Activated B cell treated with CpG ODN at 0.5 μM for 24 hours (primary cell): Measurements from ENCODE around the gene UBAP2L. TPM values are rescaled to one million over a fixed set of nuclear protein-coding genes. Genes with fewer than 3 reads are reported as not detected.

Experiments
- ATAC-seq: fragments of 200-7000 bp; cut with Tn5 transposase; one replicate; pipeline ENCODE4 v1.10.0; 2021; ENCODE audit warnings: low read depth, mild to moderate bottlenecking, moderate library complexity
- CTCF ChIA-PET: fragments of 350-600 bp; sonication (Branson Sonifier 250); formaldehyde crosslinking; loops from one replicate; lab custom pipeline; 2021; ENCODE audit warnings: antibody characterized with exemption; lab: Charles Lee
- POLR2A ChIA-PET: fragments of 350-600 bp; sonication (Branson Sonifier 250); formaldehyde crosslinking; loops from one replicate; lab custom pipeline; 2021; ENCODE audit warnings: antibody characterized with exemption; lab: Charles Lee
- DNase-seq: peaks from one replicate; pipeline ENCODE4 v3.0.0; 2022
- H3K27ac Mint-ChIP-seq: one replicate; pipeline ENCODE4 v1.8.0; 2020; ENCODE audit warnings: mixed read lengths
- H3K27me3 Mint-ChIP-seq: one replicate; pipeline ENCODE4 v1.8.0; 2021; ENCODE audit warnings: mixed read lengths
- H3K36me3 Mint-ChIP-seq: one replicate; pipeline ENCODE4 v1.8.0; 2021; ENCODE audit warnings: low read depth, mixed read lengths
- H3K4me1 Mint-ChIP-seq: one replicate; pipeline ENCODE4 v1.8.0; 2021; ENCODE audit warnings: mixed read lengths
- H3K4me3 Mint-ChIP-seq: one replicate; pipeline ENCODE4 v1.8.0; 2020; ENCODE audit warnings: mild to moderate bottlenecking, mixed read lengths
- H3K9me3 Mint-ChIP-seq: one replicate; pipeline ENCODE4 v1.8.0; 2020; ENCODE audit warnings: mixed read lengths
- intact Hi-C: fragments of 100-400 bp; cut with micrococcal nuclease; formaldehyde crosslinking; loops from one replicate; pipeline ENCODE4 v1.15.1; 2024
- total RNA-seq: library from RNA; stranded (reverse); gene quantifications from 2 replicates; pipeline ENCODE4 v1.2.3, GENCODE V29; 2022
- TF ChIP-seq, protein P1 (sequence below): fragments of 200-600 bp; IDR thresholded peaks from one replicate; pipeline ENCODE4 v1.8.0; 2022; ENCODE audit warnings: antibody characterized with exemption, mild to moderate bottlenecking

Gene UBAP2L
- total RNA-seq, 1 donor from 2014 or later, result 234 TPM

DNA sequence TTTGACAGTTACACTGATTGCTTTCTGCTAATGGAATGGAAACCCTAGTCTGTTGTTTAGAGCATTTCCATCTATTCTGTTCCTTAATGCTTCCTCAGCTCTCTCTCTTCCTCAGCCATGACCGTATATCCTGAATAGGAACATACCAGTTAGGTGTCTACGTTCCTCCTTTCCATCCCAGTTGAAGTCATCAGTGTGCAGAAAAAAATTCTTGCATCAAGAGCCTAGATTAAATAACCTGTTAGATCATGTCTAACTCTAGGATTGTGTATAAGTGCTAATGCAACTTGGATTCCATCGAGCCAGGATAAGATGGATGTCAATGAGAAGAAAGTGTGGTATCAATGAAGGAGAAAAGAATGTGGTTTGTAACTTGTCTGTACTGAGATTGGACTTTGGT, 18.7 kb downstream of the UBAP2L start:
- POLR2A ChIA-PET, result no interaction called here
- peaks cover 3% of the 10 kb centered on the region for H3K4me1 Mint-ChIP-seq
- no peaks in the 10 kb centered on the region for H3K9me3 Mint-ChIP-seq
- no peak for DNase-seq
- H3K27ac Mint-ChIP-seq, result no peak overlapping the region
- CTCF ChIA-PET, result no interaction called here
- H3K4me3 Mint-ChIP-seq, result no peak overlapping the region
- intact Hi-C loops, result no loop called here
- H3K36me3 Mint-ChIP-seq, result peaks cover 95% of the 10 kb centered on the region
- no peaks in the 10 kb centered on the region for H3K27me3 Mint-ChIP-seq
- TF ChIP-seq, protein P1, sequence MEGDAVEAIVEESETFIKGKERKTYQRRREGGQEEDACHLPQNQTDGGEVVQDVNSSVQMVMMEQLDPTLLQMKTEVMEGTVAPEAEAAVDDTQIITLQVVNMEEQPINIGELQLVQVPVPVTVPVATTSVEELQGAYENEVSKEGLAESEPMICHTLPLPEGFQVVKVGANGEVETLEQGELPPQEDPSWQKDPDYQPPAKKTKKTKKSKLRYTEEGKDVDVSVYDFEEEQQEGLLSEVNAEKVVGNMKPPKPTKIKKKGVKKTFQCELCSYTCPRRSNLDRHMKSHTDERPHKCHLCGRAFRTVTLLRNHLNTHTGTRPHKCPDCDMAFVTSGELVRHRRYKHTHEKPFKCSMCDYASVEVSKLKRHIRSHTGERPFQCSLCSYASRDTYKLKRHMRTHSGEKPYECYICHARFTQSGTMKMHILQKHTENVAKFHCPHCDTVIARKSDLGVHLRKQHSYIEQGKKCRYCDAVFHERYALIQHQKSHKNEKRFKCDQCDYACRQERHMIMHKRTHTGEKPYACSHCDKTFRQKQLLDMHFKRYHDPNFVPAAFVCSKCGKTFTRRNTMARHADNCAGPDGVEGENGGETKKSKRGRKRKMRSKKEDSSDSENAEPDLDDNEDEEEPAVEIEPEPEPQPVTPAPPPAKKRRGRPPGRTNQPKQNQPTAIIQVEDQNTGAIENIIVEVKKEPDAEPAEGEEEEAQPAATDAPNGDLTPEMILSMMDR, result no peak
- ATAC-seq, result no peak

DNA sequence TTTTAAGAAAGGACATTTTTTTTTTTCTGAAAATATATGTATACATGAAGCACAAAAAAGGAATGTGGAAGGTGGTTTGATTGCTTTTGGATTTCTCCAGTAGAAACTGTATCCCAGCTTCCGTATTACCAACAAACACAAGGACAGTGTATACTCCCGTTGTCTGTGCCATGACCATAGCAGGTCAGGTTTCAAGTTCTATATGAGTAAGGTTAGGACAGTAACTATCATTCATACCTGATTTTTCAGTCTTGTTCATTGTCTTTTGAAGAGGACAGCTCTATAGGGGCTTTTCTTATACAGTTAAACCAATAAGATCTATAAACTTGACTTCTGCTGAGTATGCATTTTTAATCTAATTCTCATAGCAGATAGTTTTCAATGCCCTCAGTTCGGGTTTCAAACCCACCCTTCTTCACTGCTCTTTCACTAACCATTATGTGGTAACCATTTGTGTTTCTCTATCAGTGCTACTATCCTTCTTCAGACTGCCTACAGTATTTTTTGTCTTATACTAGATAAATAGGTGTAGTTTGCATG, 19.6 kb downstream of the UBAP2L start:
- POLR2A ChIA-PET, result no interaction called here
- DNase-seq (no peak), ATAC-seq (no peak)
- intact Hi-C loops, result no loop called here
- no peak overlapping the region for H3K27ac Mint-ChIP-seq
- no peaks in the 10 kb centered on the region for H3K27me3 Mint-ChIP-seq
- TF ChIP-seq, protein P1, result no peak
- peaks cover 3% of the 10 kb centered on the region for H3K4me1 Mint-ChIP-seq
- peaks cover 94% of the 10 kb centered on the region for H3K36me3 Mint-ChIP-seq
- H3K4me3 Mint-ChIP-seq, result no peak overlapping the region
- no peaks in the 10 kb centered on the region for H3K9me3 Mint-ChIP-seq
- CTCF ChIA-PET, result no interaction called here

- ATAC-seq (no peak), DNase-seq (no peak)
- no peak overlapping the region for H3K4me3 Mint-ChIP-seq
- POLR2A ChIA-PET, result no interaction called here
- CTCF ChIA-PET, result no interaction called here
- peaks cover 92% of the 10 kb centered on the region for H3K36me3 Mint-ChIP-seq
- no peak overlapping the region for H3K27ac Mint-ChIP-seq
- H3K4me1 Mint-ChIP-seq, result peaks cover 3% of the 10 kb centered on the region
- H3K9me3 Mint-ChIP-seq, result no peaks in the 10 kb centered on the region
- TF ChIP-seq, protein P1, result no peak
- no peaks in the 10 kb centered on the region for H3K27me3 Mint-ChIP-seq
- intact Hi-C loops, result no loop called here
Measured at GRCh38 chr1:154241703-154242351, 21.1 kb downstream of the UBAP2L start.

DNA sequence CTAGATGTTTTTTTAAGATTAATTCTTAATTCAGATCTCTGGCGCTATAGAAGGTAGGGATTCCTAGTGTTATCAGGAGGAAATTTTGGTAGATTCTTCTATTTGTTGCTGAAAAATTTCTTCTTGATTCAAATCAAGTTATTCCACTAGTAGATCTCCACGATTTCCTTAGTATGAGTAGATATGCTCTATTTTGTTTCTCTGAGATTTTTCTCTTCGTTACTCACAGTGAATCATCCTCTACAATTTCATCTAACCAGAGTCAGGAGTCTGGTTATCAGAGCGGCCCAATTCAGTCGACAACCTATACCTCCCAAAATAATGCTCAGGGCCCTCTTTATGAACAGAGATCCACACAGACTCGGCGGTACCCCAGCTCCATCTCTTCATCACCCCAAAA, 32.9 kb downstream of the UBAP2L start:
- Mint-ChIP-seq H3K9me3 (no peaks in the 10 kb centered on the region), H3K27me3 (no peaks in the 10 kb centered on the region), H3K4me1 (no peaks in the 10 kb centered on the region), H3K36me3 (peaks cover 93% of the 10 kb centered on the region), H3K4me3 (no peak overlapping the region), H3K27ac (no peak overlapping the region)
- CTCF ChIA-PET, result no interaction called here
- no peak for ATAC-seq
- intact Hi-C loops, result no loop called here
- POLR2A ChIA-PET, result no interaction called here
- TF ChIP-seq, protein P1, result no peak
- no peak for DNase-seq

GRCh38 chr1:154256686-154257085, 35.9 kb downstream of the UBAP2L start:
- Mint-ChIP-seq H3K9me3 (no peaks in the 10 kb centered on the region), H3K27me3 (no peaks in the 10 kb centered on the region), H3K36me3 (peaks cover 95% of the 10 kb centered on the region), H3K27ac (no peak overlapping the region), H3K4me3 (no peak overlapping the region), H3K4me1 (no peaks in the 10 kb centered on the region)
- DNase-seq (no peak), ATAC-seq (no peak)
- intact Hi-C loops, result no loop called here
- ChIA-PET POLR2A (interaction anchor here (0.6 kb wide), 1 partner anchor 523 kb away, joined by 5 read pairs; no protein-coding TSS in a partner anchor), CTCF (interaction anchor here (0.7 kb wide), 1 partner anchor 71 kb away, joined by 3 read pairs; no protein-coding TSS in a partner anchor)
- TF ChIP-seq, protein P1, result no peak
